ENCODE measurements around the gene GRIK3.

The GRIK3 gene

DNA sequence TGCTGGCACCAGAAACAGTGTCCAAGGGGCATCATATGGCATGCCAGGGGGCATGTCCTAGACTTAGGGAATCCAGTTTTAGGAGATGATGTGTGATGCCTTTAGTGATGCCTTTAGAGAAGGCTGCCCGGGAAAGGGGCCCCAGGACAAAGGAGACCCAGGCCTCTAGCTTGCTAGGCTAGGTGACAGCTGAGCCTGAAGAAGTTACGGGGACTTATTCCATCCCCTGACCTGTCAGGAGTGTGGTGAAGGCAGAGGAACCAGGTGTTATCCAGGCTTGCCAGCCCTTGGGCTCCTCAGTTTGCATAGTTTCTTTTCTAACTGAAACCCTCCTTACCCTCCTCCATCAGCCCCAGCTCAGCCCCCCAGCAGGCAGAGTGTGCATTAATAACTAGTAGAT lies 281.9 kb downstream of the GRIK3 start:
- DNase-seq = no peak

- DNase-seq = no peak
Measured at GRCh38 chr1:36751525-36751924, 282.8 kb downstream of the GRIK3 start.

DNA sequence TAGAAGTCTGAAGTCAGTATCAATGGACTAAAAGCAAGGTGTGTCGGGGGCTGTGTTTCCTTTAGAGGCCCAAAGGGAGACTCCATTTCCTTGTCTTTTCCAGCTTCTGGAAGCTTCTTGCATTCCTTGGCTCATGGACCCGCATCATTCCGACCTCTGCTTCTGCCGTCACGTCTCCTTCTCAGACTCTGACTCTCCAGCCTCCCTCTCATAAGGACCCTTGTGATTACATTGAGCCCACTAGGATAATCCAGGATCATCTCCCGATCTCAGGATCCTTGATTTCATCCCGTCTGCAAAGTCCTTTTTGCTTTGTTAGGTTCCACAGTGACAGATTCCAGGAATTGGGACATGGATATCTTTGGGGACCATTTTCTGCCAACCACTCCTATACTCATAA lies 285.8 kb downstream of the GRIK3 start:
- DNase-seq = no peak

Data from SHP77 treated with DMSO at 0.1 percent for 48 hours (cell line).